Muscle of back (tissue), 11 donors: Measurements from ENCODE around the gene CEP131. TPM values are rescaled to one million over a fixed set of nuclear protein-coding genes. Genes with fewer than 3 reads are reported as not detected.

Experiments
- DNase-seq, 3 donors: peaks; one replicate each; pipeline versions ENCODE4 v3.0.0 to v3.0.0-alpha.2; 2013
- polyA plus RNA-seq, 10 donors: library from polyadenylated mRNA; unstranded; fragments of 120-200 nt; gene quantifications; one replicate each; pipeline ENCODE4 v1.2.1, GENCODE V29; 2013; ENCODE audit not compliant: insufficient read length in 10 of 10

CEP131 gene
- polyA plus RNA-seq, 10 donors = 7.1 to 14.4 (median 9.2) TPM

DNA sequence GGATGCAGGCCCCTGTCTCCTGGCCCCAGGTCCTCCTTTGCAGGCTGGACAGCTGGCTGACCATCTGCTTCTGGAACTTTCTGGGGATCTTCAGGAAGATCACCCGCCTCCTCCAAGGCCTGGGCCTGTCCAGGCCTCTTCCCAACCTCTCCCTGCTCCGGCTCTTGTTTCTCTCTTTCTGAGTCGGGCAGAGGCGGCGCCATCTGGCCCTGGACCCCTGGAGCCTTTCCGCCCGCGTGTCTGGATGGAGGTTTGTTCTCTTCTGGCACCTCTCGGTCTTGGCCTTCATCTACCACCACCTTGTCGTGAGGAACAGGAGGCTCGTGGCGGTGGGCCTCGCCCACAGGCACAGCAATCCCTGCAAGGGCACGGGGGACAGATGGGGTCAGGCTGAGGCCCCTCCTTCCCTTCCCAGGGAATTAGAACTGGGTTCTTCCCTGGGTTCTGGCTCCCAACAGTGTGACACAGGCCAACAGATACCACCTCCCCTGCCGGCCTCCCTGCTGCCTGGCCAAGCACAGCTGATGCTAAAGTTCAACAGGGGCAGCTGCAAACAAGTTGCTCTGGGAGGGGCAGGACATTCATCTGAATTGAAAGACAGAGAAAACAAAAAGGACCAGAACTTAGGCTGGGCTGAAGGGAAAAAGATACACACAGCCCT lies 29.7 kb upstream of the CEP131 start:
- peak in 1 of 3 donors; percentile 79 for DNase-seq

DNA sequence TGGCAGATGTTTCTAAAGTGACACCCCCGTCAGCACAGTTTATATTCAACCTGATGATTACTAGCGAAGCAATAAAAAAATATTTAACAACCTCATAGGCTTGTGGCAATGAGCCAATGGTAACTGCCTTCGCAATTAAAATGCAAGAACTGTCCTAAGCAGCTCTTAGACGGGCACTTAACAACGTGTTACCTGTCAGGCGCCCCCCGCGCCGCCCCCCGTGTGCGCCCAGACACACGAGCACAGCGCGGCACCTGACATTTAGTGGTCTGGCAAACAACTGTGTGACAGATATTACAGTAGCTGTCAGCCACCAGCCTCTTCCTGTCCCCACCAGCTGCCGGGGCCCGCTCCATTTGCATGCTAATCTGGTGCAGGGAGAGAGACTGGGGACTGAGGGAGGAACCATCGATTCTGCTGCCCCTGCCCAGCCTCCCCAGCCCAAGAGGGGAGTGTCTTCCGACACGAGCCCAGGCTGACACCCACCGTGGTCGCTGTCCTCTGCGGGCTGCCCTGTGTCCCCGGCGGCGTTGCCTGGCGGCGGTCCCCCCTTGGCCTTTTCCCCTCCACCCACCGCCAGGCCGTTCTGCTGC lies 29.0 kb upstream of the CEP131 start:
- peak in 1 of 3 donors; percentile 25 for DNase-seq

DNA sequence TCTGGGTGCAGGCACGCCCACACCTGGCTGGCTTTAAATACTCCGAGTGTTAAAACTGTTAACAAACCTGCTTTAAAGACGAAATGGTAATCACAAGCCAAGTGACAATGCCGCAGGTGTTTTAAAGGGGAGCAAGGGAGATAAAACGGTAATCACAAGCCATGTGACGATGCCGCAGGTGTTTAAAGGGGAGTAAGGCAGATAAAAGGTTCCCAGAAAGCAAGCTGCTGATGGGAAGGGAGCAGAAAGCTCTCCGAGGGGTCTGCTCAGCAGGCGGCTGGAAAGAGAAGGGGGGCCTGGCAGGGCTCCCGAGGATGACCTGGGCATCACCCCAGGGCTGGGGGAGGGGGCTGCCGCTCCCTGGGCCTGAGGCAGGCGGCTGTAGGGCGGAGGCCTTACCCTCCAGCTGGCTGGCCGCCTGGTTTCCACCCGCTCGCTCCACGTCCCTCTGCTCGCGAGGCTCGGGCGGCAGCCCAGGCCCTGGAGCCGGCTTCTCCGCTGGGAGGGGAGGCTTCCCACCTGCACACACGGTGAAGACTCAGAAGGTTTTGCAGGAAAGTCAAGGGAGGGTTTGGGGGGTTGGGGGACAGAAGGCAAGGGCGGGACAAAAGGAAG lies 28.4 kb upstream of the CEP131 start:
- peak in 1 of 3 donors; percentile 60 for DNase-seq

DNA sequence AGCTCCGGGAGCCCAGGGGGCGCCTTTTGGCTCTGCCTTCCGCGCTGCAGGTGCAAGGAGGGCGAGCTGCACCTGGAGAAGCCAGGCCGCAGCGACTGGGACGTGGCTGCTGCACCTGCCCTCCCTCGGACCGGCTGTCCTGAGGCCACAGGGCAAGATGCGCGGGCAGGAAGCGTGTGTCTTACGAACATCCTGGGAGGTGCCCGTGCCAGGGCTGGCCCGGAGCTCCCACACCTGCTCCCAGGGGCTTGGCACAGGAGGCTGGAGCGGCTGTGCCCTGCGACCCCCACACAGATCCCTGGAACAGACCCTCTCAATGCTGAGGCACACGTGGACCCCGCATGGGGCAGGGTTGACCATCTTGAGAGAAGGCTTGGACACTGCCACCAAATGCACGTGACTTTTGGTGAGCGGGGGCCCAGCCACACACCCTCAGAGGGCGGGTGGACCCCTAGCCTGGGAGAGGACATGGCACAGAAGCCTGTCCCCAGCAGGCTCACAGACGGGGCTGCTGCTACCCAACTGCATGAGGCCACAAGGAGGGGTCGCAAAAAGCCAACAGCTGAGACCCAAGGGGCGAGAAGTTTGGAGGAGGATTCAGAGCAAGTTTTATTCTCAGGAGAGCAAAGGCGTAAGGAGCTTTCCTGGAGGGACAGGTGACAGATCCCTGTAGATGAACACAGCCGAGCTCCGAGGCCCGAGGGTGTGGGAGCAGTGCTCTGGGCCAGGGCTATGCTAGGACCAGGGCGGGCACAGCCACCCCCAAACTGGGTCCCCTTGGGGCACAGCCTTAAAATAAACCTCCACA lies 27.7 kb upstream of the CEP131 start:
- DNase-seq = no peak

DNA sequence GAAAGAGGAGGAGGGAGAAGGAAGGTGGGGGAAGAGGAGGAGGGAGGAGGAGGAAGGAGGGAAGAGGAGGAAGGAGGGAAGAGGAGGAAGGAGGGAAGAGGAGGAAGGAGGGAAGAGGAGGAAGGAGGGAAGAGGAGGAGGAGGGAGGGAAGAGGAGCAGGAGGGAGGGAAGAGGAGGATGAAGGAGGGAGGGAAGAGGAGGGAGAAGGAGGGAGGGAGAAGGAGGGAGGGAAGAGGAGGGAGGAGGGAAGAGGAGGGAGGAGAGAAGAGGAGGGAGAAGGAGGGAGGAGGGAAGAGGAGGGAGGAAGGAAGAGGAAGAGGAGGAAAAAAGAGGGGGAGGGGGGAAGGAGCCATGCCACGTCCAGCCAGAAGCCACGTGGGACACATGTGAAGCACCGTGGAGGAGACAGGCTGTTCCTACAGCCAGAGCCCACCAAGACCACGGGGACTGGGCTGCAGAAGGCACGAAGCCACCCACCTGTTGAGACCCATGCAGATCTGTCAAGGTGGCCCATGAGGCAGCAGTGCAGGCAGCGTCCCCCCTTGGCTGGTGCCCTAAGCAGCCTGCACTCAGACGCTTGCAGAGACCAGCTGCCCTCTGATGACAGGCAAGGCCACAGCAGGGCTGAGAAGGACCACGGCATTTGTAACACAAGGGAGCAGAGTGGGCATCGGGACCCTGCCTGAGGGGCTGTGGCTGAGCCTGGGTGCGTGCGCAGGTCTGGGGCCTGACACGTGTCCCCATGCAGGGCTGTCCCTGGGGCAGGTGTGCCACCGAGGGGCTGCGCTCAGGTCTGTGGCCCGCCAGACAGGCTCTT lies 26.7 kb upstream of the CEP131 start:
- no peak for DNase-seq

DNA sequence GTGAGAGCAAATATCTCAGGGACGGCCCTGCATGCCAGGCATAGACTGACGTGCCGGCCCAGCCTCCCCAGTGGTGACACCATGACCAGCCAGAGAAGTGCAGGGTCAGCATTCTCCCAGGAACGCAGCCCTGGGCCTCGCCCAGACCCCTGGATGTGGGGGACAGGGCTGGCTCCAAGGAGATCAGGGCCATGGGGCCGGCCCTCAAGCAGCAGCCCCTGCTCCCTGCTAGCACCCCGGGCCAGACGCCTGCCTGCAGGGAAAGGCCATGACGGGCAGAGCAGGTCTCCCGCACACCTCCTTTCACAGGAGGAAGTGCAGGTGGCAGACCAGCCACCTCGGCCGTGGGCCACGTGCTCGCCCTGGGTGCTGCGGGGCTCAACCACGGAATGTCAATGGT lies 25.9 kb upstream of the CEP131 start:
- no peak for DNase-seq

DNA sequence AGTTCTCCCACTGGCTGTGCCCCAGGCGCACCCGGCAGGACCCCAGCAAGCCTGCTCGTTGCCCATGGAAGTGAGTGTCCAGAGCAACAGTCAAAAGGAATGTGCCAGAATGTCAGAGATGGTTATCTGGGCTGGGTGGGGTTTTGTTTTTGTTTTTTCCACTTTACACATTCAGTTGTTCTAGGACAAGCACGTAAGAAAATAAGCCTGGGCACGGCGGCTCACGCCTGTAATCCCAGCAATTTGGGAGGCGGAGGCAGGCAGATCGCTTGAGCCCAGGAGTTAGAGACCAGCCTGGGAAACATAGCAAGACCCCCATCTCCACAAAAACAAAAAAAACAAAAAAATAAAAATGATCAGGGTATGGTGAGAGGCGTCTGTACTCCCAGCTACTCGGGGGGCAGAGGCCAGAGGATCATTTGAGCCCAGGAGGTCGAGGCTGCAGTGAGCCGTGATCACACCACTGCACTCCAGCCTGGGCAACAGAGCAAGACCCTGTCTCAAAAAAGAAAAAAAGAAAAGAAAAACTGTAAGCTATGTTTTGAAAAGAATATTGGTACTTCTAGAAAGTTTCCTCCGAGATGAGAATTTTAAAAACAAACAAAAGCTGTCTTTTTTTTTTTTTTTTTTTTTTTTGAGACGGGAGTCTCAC lies 24.7 kb upstream of the CEP131 start:
- DNase-seq = no peak

DNA sequence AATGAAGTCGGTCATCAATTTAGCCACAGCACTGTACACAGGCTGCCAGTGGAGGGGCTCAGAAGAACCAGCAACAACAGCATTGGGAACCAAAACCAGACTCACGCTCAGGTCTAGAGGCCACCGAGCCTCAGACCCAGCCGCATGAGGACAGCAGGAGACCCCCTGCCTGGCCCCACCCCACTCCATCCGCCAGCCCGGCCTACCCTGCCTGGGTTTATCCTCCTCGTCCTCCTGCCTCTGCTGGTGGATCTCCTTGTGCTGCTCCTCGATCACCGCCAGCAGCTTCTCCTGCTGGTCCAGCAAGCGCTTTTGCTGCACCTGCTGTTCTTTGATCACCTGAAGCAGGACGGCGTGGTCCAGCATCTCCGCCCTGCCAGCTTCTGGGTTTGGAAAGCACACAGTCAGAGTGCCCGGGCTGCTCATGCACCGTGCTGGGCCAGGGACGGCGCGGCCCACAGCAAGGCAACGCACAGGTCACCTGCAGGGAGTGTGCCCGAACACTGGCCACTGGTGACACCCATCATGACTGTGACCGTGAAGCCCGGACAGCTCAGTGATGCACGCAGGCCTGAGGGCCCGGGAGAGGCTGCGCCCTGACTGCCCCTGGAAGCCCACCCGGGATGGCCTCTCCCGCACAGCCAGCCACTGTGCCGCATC lies 24.0 kb upstream of the CEP131 start:
- no peak for DNase-seq

DNA sequence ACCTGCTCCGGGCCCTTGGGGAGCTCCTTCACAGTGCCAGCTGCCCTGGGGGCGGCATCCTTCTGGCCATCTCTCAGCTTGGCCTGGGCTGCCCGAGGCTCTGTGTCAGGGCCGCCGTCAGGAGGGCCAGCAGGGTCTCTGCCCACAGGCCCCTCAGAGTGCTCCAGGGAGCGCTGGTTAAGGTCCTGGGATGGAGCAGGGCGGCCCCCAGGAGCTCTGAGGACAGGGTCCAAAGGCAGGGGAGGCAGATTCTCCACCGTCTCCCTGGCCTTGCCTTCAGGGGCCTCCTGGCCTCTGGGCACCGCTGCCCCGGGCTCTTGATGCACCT lies 23.5 kb upstream of the CEP131 start:
- DNase-seq = no peak

DNA sequence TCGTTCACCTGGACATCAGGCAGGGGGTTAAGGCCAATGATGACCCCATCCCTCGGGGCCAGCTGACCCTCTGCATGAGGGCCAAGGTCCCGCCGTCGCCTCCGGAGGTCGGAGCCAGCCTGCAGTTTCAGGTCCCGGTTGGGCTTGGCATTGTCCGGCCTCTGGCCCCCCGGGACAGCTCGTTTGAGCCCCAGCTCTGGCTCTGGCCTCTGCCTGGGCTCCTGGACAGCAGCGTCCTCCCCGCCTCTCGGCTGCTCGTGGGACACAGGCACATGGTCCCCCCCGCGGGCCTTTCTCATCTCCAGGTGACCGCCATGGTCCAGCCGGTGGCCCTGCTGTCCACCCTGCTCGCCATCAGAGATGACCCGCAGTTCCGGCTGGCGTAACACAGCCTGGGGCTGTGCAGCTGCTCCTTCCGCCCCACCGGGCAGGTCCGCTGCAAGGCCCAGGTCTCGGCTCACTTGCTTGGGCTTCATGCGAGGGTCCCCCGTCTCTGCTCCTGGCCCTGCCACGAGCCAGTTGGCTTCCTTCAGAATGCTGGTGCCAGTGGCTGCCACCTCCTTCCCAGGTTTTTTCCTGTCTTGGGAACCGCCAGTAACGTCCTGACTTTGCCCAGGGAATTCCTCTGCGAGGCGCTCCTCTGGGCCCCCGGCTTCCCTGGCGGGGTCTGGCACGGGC lies 23.0 kb upstream of the CEP131 start:
- DNase-seq = no peak

DNA sequence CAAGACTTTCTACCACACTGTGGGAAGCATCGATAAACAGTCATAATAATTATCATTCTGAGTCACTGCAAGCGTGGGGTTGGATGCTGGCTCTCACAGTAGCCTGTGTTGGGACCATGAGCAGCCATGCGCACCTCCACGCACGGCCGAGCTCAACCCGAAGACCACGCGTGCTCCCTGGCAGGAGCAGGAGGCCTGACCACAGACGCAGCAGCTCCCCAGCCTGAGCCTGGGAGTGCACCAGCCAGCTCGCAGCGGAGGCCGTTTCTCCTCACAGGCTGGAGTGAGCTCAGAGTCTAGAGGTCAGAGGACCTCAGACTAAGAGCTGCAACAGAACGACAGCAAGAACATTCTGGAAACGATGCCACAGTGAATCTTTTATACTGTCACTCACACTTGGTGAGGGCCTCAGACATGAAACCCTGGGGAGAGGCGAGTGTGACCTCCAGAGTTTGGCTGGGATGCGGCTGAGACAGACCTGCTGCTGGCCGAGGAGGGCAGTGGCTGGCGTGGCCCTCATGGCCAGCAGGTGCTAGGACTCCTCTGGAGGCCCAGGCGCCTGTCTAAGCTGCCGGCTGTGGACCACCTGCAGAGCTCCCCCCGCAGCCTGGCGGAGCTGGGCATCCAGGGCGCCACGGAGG lies 22.4 kb upstream of the CEP131 start:
- DNase-seq = no peak

DNA sequence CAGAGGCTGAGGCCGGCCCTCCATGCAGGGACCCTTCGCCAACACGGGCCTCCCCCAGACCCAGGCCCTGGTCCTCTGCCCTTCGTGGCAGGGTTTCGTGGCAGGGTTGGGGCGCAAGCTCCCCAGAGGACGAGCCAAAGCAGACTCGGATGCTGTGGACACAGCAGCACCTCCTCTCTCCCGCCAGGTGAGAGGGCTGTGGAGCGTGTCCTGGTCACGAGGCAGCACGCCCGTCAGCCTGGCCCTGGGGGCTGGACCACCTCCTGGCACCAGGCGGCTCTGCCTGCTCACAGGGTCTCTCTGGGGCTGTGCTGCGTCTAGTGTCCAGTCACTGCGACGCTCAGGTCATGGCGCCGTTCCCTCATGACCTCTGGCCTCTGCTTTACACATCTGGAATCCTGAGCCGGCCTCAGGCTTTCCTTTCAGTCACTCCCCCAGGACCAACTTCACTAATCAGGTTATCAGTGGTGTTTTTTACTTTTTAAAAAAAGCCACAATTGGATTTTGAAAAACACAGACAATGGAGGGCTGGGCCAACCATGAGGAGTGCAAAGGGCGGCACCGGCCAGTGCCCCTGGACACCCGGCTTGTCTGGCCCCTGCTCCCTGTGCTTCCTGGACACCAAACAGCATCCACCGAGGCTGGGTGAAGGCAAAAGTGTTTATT lies 21.7 kb upstream of the CEP131 start:
- DNase-seq = no peak

DNA sequence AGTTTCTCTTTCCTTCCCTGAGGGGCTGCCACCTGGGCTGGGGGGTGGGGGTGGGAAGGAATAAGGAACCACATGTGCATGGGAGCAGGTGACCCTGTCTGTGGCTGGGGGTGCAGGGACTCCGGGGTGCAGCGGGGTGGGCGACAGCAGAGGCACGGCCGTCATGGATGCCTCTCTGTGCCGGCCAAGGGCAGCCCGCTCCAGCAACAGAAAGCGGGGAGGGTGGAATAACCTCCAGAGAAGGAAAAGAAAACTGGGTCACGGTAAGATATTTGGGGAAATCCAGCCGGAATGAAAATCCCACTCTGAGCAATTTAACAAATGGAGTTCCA lies 20.5 kb upstream of the CEP131 start:
- DNase-seq = no peak

DNA sequence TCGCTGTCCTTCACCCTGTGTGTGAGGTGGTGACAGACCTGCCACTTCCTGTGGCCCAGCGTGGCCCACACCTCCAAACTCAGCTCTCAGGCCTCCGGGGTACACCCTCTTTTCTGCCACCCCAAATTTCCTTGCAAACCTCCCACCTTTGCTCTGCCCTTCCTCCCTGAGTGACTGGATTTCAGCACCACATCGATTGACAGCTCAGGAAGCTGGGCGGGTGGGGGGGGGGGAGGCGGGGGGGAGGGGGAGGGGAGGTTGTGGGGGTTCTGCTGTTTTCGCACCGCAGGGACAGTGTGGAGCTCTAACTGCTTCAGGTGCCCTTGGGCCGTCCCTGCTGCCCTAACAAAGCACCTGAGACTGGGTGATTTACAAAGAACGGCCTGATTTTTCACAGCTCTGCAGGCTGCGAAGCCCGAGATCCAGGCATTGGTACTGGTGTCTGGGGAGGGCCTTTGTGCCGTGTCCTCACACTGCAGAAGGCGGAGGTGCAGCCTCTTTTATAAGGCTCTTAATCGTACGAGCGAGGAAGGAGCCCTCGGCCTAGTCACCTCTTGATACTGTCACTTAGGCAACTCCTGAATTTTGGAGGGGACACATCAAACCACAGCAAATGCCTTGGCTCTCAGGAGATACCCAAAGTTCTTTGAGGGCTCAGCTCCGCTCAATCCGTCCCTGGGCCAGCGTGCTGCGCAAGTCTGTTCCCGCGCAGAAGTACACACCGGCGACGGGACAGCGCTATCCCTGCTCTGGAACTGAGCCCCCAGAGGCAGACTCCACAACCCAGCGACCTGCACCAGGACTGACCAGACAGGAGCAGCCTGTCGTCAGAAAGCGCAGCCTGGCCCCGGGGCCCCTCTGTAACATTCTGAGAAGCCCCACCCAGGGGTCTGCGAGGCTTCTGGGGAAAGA lies 19.9 kb upstream of the CEP131 start:
- DNase-seq = no peak

DNA sequence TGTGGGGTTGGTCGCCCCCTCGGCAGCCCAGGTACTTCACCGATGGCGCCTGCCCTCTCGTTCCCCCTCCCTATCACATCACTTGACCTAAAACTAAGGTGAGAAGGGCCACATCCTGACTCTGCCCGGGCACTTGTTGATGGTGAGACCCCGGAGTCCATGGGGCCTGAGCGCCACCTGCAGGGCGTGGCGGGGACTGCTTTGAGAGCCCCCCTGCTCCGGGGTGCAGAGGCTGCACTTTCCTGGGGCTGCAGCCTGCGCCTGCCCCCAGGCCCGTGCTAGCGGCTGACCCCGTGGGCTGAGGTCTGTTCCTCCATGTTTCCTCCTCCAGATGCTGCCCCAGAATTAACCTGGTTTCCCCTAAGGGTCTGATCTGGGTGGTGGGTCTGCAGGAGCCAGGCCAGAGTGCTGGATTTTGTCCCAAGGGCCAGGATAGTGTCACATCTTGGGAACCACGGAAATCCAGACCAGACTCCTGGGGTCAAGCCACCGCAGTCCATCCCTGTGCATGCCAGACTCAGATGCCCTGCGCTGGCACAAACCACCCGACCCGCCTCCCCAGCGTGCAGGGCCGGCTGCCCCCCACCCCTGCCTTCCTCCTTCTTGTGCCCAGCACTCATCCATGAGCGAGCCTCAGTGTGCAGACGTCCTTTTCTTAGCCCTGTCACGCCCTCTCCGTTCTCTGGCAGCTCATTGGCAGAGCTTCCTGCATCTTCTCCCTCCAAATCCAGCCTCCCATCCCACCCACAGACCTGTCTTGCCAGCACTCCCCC lies 19.1 kb upstream of the CEP131 start:
- DNase-seq = peak in 1 of 3 donors; percentile 67

DNA sequence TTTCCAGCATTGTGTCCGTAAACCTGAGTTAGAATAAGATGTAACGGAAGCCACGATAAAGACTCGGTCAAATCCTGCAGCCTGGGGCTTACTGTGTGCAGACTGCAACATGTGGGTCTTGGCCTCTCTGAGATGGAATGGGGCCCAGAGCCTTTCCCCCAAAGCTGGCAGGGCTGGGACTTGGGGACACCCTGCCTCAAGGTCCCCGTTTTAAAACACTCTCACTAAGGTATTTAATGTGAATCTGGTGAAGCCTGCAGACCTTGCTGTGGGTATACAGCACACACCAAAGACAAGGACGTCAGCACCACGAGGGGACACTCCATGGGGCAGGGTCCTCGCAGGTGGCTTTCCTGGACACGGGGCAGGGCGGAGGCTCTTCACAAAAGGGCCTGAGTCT lies 18.4 kb upstream of the CEP131 start:
- no peak for DNase-seq

DNA sequence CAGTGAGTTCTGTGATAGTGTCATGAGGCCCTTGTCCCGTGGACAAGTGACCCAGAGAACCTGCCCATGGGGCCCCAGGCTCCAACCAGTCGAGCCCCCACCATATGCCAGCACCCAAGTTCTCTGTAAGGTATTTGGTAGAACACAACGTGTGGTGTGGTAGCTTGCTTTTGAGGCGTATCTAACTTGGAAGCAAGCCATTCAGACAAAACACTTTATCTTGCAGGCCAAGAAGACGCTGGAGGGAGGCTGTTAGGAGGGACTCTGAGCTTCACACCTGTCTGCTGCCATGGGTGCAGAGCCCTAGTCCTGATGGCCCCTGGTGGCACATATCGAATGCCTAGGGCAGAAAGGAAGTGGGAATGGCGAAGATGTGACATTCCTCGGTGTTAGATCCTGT lies 18.0 kb upstream of the CEP131 start:
- no peak for DNase-seq
